ENCODE measurements around the gene GRIK2.

GRCh38 chr6:101912311-101912710 lies 518.8 kb downstream of the GRIK2 start:
- TF ChIP-seq CTCF (IDR thresholded peaks at IDR 0.05) = no peak
- TF ChIP-seq ZFX (IDR thresholded peaks at IDR 0.05; ENCODE audit: borderline replicate concordance) = no peak
